ENCODE data around the gene RUSC2. TPM values are rescaled to one million over a fixed set of nuclear protein-coding genes. Genes with fewer than 3 reads are reported as not detected.

RUSC2 gene
- polyA plus RNA-seq, 1 donor from 2014 or later = 46.4 TPM

DNA sequence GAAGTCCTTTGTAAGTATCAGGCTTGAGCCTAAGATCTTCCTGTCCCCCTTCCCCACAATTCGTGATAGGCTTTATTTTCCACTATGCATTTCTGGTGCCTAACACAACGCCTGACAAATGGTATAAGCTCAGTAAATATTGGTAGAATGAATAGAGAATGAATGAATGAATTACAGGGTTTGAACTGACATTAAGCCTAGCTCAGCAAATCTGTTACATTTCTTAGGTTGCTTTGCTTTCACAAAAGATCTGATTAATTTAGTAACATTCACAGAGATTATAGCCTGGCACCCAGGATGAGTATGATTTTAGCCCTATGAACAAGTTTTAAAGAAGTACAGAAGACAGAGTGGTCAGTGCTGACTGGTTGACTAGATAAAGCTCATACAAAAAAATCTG lies 16.4 kb downstream of the RUSC2 start:
- Histone ChIP-seq H3K79me2 (replicated peaks; ENCODE audit: insufficient read depth, low read length) (no peaks in the 10 kb centered on the region), H3K27me3 (ENCODE audit: insufficient read depth, low read depth, low read length) (no peaks in the 10 kb centered on the region), H3K27ac (ENCODE audit: low read length) (no peak overlapping the region), H3K9me3 (ENCODE audit: low read length) (no peaks in the 10 kb centered on the region), H3K4me3 (ENCODE audit: low read length) (no peak overlapping the region), H3K9me2 (ENCODE audit: insufficient read depth, low read length) (no peaks in the 10 kb centered on the region), H3F3A (ENCODE audit: insufficient read depth, low read length, poor library complexity, severe bottlenecking) (no peaks in the 10 kb centered on the region), H4K20me1 (ENCODE audit: insufficient read depth) (no peaks in the 10 kb centered on the region), H3K4me2 (ENCODE audit: low read length) (no peak overlapping the region), H3K9ac (ENCODE audit: low read length) (no peak overlapping the region), H3K36me3 (ENCODE audit: insufficient read depth, low read length) (no peaks in the 10 kb centered on the region), H2AFZ (ENCODE audit: low read depth, low read length) (no peak overlapping the region)
- TF ChIP-seq RAD21 (conservative IDR thresholded peaks at IDR 0.05) (no peak), POLR2AphosphoS5 (IDR thresholded peaks at IDR 0.05) (no peak), EZH2 (IDR thresholded peaks at IDR 0.05; ENCODE audit: borderline replicate concordance, insufficient read depth, low read length, poor library complexity, severe bottlenecking) (no peak), TAF1 (IDR thresholded peaks at IDR 0.05; ENCODE audit: low read depth) (no peak), SMC3 (conservative IDR thresholded peaks at IDR 0.05; ENCODE audit: poor library complexity) (no peak), EP300 (conservative IDR thresholded peaks at IDR 0.05; ENCODE audit: poor library complexity, severe bottlenecking) (no peak), MXI1 (conservative IDR thresholded peaks at IDR 0.05; ENCODE audit: poor library complexity, severe bottlenecking) (no peak)
- TF ChIP-seq, protein P1, sequence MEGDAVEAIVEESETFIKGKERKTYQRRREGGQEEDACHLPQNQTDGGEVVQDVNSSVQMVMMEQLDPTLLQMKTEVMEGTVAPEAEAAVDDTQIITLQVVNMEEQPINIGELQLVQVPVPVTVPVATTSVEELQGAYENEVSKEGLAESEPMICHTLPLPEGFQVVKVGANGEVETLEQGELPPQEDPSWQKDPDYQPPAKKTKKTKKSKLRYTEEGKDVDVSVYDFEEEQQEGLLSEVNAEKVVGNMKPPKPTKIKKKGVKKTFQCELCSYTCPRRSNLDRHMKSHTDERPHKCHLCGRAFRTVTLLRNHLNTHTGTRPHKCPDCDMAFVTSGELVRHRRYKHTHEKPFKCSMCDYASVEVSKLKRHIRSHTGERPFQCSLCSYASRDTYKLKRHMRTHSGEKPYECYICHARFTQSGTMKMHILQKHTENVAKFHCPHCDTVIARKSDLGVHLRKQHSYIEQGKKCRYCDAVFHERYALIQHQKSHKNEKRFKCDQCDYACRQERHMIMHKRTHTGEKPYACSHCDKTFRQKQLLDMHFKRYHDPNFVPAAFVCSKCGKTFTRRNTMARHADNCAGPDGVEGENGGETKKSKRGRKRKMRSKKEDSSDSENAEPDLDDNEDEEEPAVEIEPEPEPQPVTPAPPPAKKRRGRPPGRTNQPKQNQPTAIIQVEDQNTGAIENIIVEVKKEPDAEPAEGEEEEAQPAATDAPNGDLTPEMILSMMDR (IDR thresholded peaks at IDR 0.05; ENCODE audit: poor library complexity, severe bottlenecking) = no peak
- TF ChIP-seq, protein P2, sequence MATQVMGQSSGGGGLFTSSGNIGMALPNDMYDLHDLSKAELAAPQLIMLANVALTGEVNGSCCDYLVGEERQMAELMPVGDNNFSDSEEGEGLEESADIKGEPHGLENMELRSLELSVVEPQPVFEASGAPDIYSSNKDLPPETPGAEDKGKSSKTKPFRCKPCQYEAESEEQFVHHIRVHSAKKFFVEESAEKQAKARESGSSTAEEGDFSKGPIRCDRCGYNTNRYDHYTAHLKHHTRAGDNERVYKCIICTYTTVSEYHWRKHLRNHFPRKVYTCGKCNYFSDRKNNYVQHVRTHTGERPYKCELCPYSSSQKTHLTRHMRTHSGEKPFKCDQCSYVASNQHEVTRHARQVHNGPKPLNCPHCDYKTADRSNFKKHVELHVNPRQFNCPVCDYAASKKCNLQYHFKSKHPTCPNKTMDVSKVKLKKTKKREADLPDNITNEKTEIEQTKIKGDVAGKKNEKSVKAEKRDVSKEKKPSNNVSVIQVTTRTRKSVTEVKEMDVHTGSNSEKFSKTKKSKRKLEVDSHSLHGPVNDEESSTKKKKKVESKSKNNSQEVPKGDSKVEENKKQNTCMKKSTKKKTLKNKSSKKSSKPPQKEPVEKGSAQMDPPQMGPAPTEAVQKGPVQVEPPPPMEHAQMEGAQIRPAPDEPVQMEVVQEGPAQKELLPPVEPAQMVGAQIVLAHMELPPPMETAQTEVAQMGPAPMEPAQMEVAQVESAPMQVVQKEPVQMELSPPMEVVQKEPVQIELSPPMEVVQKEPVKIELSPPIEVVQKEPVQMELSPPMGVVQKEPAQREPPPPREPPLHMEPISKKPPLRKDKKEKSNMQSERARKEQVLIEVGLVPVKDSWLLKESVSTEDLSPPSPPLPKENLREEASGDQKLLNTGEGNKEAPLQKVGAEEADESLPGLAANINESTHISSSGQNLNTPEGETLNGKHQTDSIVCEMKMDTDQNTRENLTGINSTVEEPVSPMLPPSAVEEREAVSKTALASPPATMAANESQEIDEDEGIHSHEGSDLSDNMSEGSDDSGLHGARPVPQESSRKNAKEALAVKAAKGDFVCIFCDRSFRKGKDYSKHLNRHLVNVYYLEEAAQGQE (IDR thresholded peaks at IDR 0.05; ENCODE audit: borderline replicate concordance) = no peak

DNA sequence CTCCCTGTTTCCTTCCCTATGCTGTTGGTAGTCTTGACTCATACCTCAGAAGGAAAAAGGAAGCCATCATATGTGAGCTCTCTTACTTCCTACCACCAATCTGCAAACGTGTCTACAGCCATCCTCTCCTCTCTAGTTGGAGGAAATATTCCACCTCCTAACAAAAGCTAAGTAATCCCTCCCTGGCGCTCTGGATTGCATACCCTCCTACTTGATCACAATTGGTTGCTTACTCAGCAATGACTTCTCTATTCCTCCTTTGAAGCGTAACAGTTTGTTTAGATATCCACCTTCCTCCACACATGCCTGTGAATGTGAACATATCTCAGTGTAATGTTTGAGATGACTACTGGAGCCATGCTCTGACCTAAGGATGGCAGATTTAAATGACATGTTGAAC lies 18.2 kb downstream of the RUSC2 start:
- Histone ChIP-seq H4K20me1 (ENCODE audit: insufficient read depth) (no peaks in the 10 kb centered on the region), H3K9ac (ENCODE audit: low read length) (no peak overlapping the region), H3K36me3 (ENCODE audit: insufficient read depth, low read length) (no peaks in the 10 kb centered on the region), H3K27ac (ENCODE audit: low read length) (no peak overlapping the region), H3K4me2 (ENCODE audit: low read length) (no peak overlapping the region), H3K9me3 (ENCODE audit: low read length) (no peaks in the 10 kb centered on the region), H3K27me3 (ENCODE audit: insufficient read depth, low read depth, low read length) (no peaks in the 10 kb centered on the region), H3F3A (ENCODE audit: insufficient read depth, low read length, poor library complexity, severe bottlenecking) (no peaks in the 10 kb centered on the region), H3K4me3 (ENCODE audit: low read length) (no peak overlapping the region), H3K79me2 (replicated peaks; ENCODE audit: insufficient read depth, low read length) (no peaks in the 10 kb centered on the region), H3K9me2 (ENCODE audit: insufficient read depth, low read length) (no peaks in the 10 kb centered on the region), H2AFZ (ENCODE audit: low read depth, low read length) (no peak overlapping the region)
- TF ChIP-seq RAD21 (conservative IDR thresholded peaks at IDR 0.05) (no peak), EZH2 (IDR thresholded peaks at IDR 0.05; ENCODE audit: borderline replicate concordance, insufficient read depth, low read length, poor library complexity, severe bottlenecking) (no peak), TAF1 (IDR thresholded peaks at IDR 0.05; ENCODE audit: low read depth) (no peak), EP300 (conservative IDR thresholded peaks at IDR 0.05; ENCODE audit: poor library complexity, severe bottlenecking) (no peak), SMC3 (conservative IDR thresholded peaks at IDR 0.05; ENCODE audit: poor library complexity) (no peak), MXI1 (conservative IDR thresholded peaks at IDR 0.05; ENCODE audit: poor library complexity, severe bottlenecking) (no peak), POLR2AphosphoS5 (IDR thresholded peaks at IDR 0.05) (no peak)
- TF ChIP-seq, protein P1 (IDR thresholded peaks at IDR 0.05; ENCODE audit: poor library complexity, severe bottlenecking) = no peak
- TF ChIP-seq, protein P2 (IDR thresholded peaks at IDR 0.05; ENCODE audit: borderline replicate concordance) = no peak

All from neural cell (in vitro differentiated cells).